ENCODE results near the gene ITGA11. TPM values are rescaled to one million over a fixed set of nuclear protein-coding genes. Genes with fewer than 3 reads are reported as not detected.

The ITGA11 gene
- total RNA-seq, 1 donor from 2014 or later = 32.6 TPM

GRCh38 chr15:68415061-68415460 lies 16.9 kb downstream of the ITGA11 start:
- DNase-seq (ENCODE audit: missing footprints) (no peak), ATAC-seq (no peak)

GRCh38 chr15:68414591-68414990 lies 17.4 kb downstream of the ITGA11 start:
- no peak for DNase-seq (ENCODE audit: missing footprints)
- intact Hi-C loops (cut with DNase I) = no loop called here

More at GRCh38 chr15:68415061-68415460, 16.9 kb downstream of the ITGA11 start:
- intact Hi-C loops (cut with DNase I) = no loop called here

GRCh38 chr15:68414206-68414555 lies 17.8 kb downstream of the ITGA11 start:
- DNase-seq (ENCODE audit: missing footprints) (no peak), ATAC-seq (no peak)
- intact Hi-C loops (cut with DNase I) = no loop called here

More at GRCh38 chr15:68414591-68414990, 17.4 kb downstream of the ITGA11 start:
- no peak for ATAC-seq

- DNase-seq (ENCODE audit: missing footprints) = no peak
- intact Hi-C loops (cut with DNase I) = no loop called here
- peak; percentile 24 for ATAC-seq
Observed at GRCh38 chr15:68413363-68414205, 18.4 kb downstream of the ITGA11 start.

GRCh38 chr15:68412218-68412617 lies 19.7 kb downstream of the ITGA11 start:
- intact Hi-C loops (cut with DNase I) = no loop called here
- DNase-seq (ENCODE audit: missing footprints) (no peak), ATAC-seq (no peak)

- ATAC-seq = no peak
- DNase-seq (ENCODE audit: missing footprints) = no peak
- intact Hi-C loops (cut with DNase I) = no loop called here
Observed at GRCh38 chr15:68411735-68412134, 20.2 kb downstream of the ITGA11 start.

- intact Hi-C loops (cut with DNase I) = no loop called here
- no peak for ATAC-seq
- DNase-seq (ENCODE audit: missing footprints) = no peak
Observed at GRCh38 chr15:68411343-68411675, 20.7 kb downstream of the ITGA11 start.

GRCh38 chr15:68410466-68411342 lies 21.3 kb downstream of the ITGA11 start:
- DNase-seq (ENCODE audit: missing footprints) = no peak
- intact Hi-C loops (cut with DNase I) = no loop called here
- no peak for ATAC-seq

GRCh38 chr15:68409736-68410370 lies 22.1 kb downstream of the ITGA11 start:
- no peak for DNase-seq (ENCODE audit: missing footprints)
- intact Hi-C loops (cut with DNase I) = no loop called here
- ATAC-seq = no peak

GRCh38 chr15:68408971-68409370 lies 23.0 kb downstream of the ITGA11 start:
- no peak for DNase-seq (ENCODE audit: missing footprints)
- intact Hi-C loops (cut with DNase I) = no loop called here

GRCh38 chr15:68407886-68408881 lies 23.8 kb downstream of the ITGA11 start:
- intact Hi-C loops (cut with DNase I) = no loop called here
- ATAC-seq (no peak), DNase-seq (ENCODE audit: missing footprints) (no peak)

More at GRCh38 chr15:68408971-68409370, 23.0 kb downstream of the ITGA11 start:
- ATAC-seq = no peak

GRCh38 chr15:68407141-68407885 lies 24.6 kb downstream of the ITGA11 start:
- intact Hi-C loops (cut with DNase I) = no loop called here
- DNase-seq (ENCODE audit: missing footprints) = no peak
- no peak for ATAC-seq

- intact Hi-C loops (cut with DNase I) = no loop called here
- peak; percentile 18 for ATAC-seq
- no peak for DNase-seq (ENCODE audit: missing footprints)
Observed at GRCh38 chr15:68405378-68406250, 26.3 kb downstream of the ITGA11 start.

GRCh38 chr15:68404056-68404798 lies 27.7 kb downstream of the ITGA11 start:
- no peak for ATAC-seq
- no peak for DNase-seq (ENCODE audit: missing footprints)
- intact Hi-C loops (cut with DNase I) = no loop called here

GRCh38 chr15:68403161-68403941 lies 28.6 kb downstream of the ITGA11 start:
- ATAC-seq = no peak
- no peak for DNase-seq (ENCODE audit: missing footprints)
- intact Hi-C loops (cut with DNase I) = no loop called here
